Large intestine (tissue), 3 donors: ENCODE results near the gene SH3GL3. TPM values are rescaled to one million over a fixed set of nuclear protein-coding genes. Genes with fewer than 3 reads are reported as not detected.

Experiments used
- DNase-seq, 2 donors: peaks; one replicate each; pipeline versions ENCODE4 v3.0.0 to v3.0.0-alpha.2; 2013
- H3K27ac ChIP-seq: one replicate; pipeline ENCODE4 v1.5.1; 2013; ENCODE audit warnings: low read length
- H3K27me3 ChIP-seq: 2 replicates; pipeline ENCODE4 v1.6.1; 2013; ENCODE audit warnings: low read length; ENCODE audit not compliant: control insufficient read depth, insufficient read depth
- H3K36me3 ChIP-seq: 2 replicates; pipeline ENCODE4 v1.6.1; 2013; ENCODE audit warnings: low read length; ENCODE audit not compliant: control insufficient read depth, insufficient read depth
- H3K4me1 ChIP-seq: one replicate; pipeline ENCODE4 v1.6.1; 2013; ENCODE audit warnings: low read length; ENCODE audit not compliant: control insufficient read depth, insufficient read depth
- H3K4me3 ChIP-seq: one replicate; pipeline ENCODE4 v1.5.1; 2013; ENCODE audit warnings: low read length
- H3K9me3 ChIP-seq: one replicate; pipeline ENCODE4 v1.6.1; 2013; ENCODE audit warnings: mild to moderate bottlenecking, low read depth, low read length, moderate library complexity; ENCODE audit not compliant: control insufficient read depth
- WGBS: methylation state at CpG from one replicate; pipeline ENCODE4 v1.1.5; 2013; ENCODE audit warnings: low lambda C conversion rate; ENCODE audit not compliant: insufficient coverage; 5-methylcytosine and 5-hydroxymethylcytosine counted together
- polyA plus RNA-seq: library from polyadenylated mRNA; unstranded; fragments of 120-200 nt; gene quantifications from one replicate; pipeline ENCODE4 v1.2.1, GENCODE V29; 2013

Gene SH3GL3
- polyA plus RNA-seq, 1 donor: 4.7 TPM

DNA sequence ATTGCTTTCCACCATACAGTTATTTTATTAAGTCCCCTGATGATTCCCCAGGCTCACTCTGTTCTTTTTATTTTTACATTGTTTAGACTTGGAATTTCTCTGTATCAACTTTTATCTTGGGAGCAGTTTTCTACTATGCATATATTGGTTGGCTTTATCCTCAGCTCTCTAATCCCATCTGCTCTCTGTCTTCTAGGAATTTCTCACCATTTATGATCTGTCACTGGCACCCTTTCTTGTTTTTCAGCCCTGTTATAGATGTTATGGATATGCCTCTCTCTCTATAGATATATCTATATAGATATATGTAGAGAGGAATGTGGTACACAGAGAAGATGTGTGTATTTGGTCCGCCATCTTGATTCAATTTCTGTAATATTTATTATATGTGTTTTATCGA lies 90.5 kb downstream of the SH3GL3 start:
- WGBS: 83% methylated on average over 2 of the region's 2 CpGs
- H3K27ac ChIP-seq: no peak overlapping the region
- H3K4me1 ChIP-seq: no peaks in the 10 kb centered on the region
- no peaks in the 10 kb centered on the region for H3K36me3 ChIP-seq
- no peak overlapping the region for H3K4me3 ChIP-seq
- DNase-seq: no peak
- H3K9me3 ChIP-seq: no peaks in the 10 kb centered on the region
- H3K27me3 ChIP-seq: no peaks in the 10 kb centered on the region

DNA sequence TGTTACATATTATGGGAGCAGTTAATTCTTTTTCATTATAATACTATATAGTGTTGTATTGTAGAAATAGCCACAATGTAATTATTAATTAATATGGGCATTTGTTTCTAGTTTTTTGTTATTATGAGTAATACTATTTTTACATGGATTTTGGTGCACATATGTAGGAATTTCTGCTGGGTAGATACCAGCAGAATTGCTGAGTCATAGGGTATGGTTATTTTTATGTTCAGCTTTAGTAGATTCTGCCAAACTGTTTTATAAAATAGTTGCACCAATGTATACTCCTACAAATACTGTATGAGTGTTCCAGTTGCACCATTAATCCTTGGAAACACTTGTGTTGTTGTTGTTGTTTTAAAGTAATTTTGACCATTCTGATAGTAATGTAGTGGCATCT lies 91.5 kb downstream of the SH3GL3 start:
- no peak overlapping the region for H3K4me3 ChIP-seq
- DNase-seq: no peak
- H3K27me3 ChIP-seq: no peaks in the 10 kb centered on the region
- no peaks in the 10 kb centered on the region for H3K4me1 ChIP-seq
- no peaks in the 10 kb centered on the region for H3K9me3 ChIP-seq
- H3K27ac ChIP-seq: no peak overlapping the region
- H3K36me3 ChIP-seq: no peaks in the 10 kb centered on the region

GRCh38 chr15:83545804-83546511 lies 98.8 kb downstream of the SH3GL3 start:
- Histone ChIP-seq H3K9me3 (no peaks in the 10 kb centered on the region), H3K4me3 (no peak overlapping the region), H3K27me3 (no peaks in the 10 kb centered on the region), H3K36me3 (no peaks in the 10 kb centered on the region), H3K27ac (no peak overlapping the region), H3K4me1 (no peaks in the 10 kb centered on the region)
- DNase-seq: no peak
- WGBS: no CpG with 5 or more reads among the region's 1 CpG

DNA sequence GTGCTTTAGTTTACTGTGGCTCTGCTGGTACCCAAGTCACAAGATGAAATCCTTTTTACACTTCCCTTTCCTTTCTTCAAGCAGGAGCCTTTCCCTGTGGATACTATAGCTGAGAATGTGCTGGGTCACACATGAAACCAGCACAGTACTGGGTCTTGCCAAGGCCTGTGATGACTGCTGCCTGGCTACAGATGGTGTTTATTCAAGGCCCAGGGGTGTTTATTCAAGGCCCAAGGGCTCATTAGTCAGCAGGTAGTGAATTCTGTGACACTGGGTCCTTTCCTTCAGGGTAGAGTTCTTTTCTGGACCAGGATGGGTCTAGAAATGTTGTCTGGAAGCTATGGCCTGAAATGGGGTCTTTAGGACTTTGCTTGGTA lies 99.4 kb downstream of the SH3GL3 start:
- no peaks in the 10 kb centered on the region for H3K9me3 ChIP-seq

GRCh38 chr15:83547168-83547567 lies 100.0 kb downstream of the SH3GL3 start:
- Histone ChIP-seq H3K4me1 (no peaks in the 10 kb centered on the region), H3K27me3 (no peaks in the 10 kb centered on the region), H3K27ac (no peak overlapping the region), H3K9me3 (no peaks in the 10 kb centered on the region), H3K36me3 (no peaks in the 10 kb centered on the region), H3K4me3 (no peak overlapping the region)
- DNase-seq: no peak
- WGBS: no CpG with 5 or more reads among the region's 4 CpGs

More for the DNA sequence above, 99.4 kb downstream of the SH3GL3 start:
- Histone ChIP-seq H3K36me3 (no peaks in the 10 kb centered on the region), H3K27me3 (no peaks in the 10 kb centered on the region), H3K4me3 (no peak overlapping the region), H3K4me1 (no peaks in the 10 kb centered on the region), H3K27ac (no peak overlapping the region)
- no peak for DNase-seq

- H3K27me3 ChIP-seq: no peaks in the 10 kb centered on the region
- no peak for DNase-seq
- no CpG with 5 or more reads among the region's 1 CpG for WGBS
- H3K27ac ChIP-seq: no peak overlapping the region
- H3K4me3 ChIP-seq: no peak overlapping the region
- H3K9me3 ChIP-seq: no peaks in the 10 kb centered on the region
- H3K36me3 ChIP-seq: no peaks in the 10 kb centered on the region
- H3K4me1 ChIP-seq: no peaks in the 10 kb centered on the region
Observed at GRCh38 chr15:83549623-83550022, 102.5 kb downstream of the SH3GL3 start.

DNA sequence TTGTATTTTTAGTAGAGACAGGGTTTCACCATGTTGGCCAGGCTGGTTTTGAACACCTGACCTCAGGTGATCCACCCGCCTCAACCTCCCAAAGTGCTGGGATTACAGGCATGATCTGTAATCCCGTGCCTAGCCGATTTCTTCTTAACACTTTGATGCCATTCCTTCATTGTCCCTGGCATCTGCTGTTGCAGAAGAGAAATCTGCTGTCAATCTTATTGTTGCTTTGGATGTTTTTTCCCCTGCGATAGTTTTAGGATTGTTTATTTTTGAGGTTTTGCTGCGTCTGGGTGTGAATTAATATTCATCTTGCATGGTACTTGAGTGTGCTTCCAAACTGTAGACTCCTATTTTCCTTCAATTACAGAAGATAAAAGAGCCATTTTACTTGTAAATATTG lies 107.4 kb downstream of the SH3GL3 start:
- WGBS: 100% methylated on average over 1 of the region's 5 CpGs
- Histone ChIP-seq H3K4me3 (no peak overlapping the region), H3K27ac (no peak overlapping the region), H3K36me3 (no peaks in the 10 kb centered on the region), H3K9me3 (no peaks in the 10 kb centered on the region), H3K27me3 (no peaks in the 10 kb centered on the region), H3K4me1 (no peaks in the 10 kb centered on the region)
- no peak for DNase-seq

DNA sequence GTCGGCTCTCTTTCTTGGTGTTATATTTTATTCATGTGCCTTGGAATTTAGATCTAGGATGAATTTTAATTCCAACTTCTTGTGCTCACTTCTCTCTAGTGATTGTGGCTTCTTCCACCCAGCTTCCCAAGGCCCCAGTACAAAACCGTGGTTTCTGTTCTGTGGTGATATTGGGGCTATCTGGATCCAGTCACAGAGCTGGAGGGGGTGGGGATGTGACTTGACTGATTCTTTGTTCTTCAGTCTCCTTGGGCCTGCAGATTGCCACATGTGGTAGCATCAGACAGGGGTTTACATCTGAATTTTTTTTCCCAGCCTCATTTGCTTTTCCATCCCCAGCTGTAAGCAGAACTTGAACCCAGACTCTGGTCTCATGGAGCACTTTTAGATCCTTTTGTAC lies 108.2 kb downstream of the SH3GL3 start:
- Histone ChIP-seq H3K4me3 (no peak overlapping the region), H3K4me1 (no peaks in the 10 kb centered on the region)
- 100% methylated on average over 1 of the region's 2 CpGs for WGBS

GRCh38 chr15:83556068-83556467 lies 108.9 kb downstream of the SH3GL3 start:
- Histone ChIP-seq H3K27me3 (no peaks in the 10 kb centered on the region), H3K4me3 (no peak overlapping the region), H3K9me3 (no peaks in the 10 kb centered on the region), H3K27ac (no peak overlapping the region), H3K4me1 (no peaks in the 10 kb centered on the region), H3K36me3 (no peaks in the 10 kb centered on the region)
- 100% methylated on average over 1 of the region's 3 CpGs for WGBS
- DNase-seq: no peak

More for the DNA sequence above, 108.2 kb downstream of the SH3GL3 start:
- no peaks in the 10 kb centered on the region for H3K27me3 ChIP-seq
- H3K36me3 ChIP-seq: no peaks in the 10 kb centered on the region
- no peak for DNase-seq
- no peaks in the 10 kb centered on the region for H3K9me3 ChIP-seq
- H3K27ac ChIP-seq: no peak overlapping the region

- Histone ChIP-seq H3K27me3 (no peaks in the 10 kb centered on the region), H3K27ac (no peak overlapping the region), H3K4me1 (no peaks in the 10 kb centered on the region), H3K9me3 (no peaks in the 10 kb centered on the region), H3K36me3 (no peaks in the 10 kb centered on the region), H3K4me3 (no peak overlapping the region)
- no peak for DNase-seq
- no CpG with 5 or more reads among the region's 7 CpGs for WGBS
Observed at GRCh38 chr15:83556754-83557153, 109.6 kb downstream of the SH3GL3 start.

DNA sequence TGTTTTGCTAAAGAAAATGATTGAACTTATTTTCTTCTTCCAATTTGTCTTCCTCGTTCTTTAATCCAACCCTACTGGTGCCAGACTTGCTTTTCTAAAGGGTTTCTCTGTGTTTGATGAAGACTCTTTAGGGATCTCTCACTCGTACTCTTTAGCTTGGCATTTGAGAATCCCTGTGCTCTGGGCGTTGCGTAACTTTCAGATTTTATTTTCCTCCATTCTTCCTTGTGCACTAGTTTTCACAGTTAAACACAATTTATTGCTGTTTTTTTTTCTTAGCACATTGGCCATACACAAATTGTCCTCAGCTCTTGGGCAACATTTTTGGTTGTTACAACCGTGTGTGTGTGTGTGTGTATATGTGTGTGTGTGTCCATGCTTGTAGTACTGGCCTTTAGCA lies 111.0 kb downstream of the SH3GL3 start:
- Histone ChIP-seq H3K9me3 (no peaks in the 10 kb centered on the region), H3K27ac (no peak overlapping the region), H3K4me3 (no peak overlapping the region), H3K27me3 (no peaks in the 10 kb centered on the region), H3K4me1 (no peaks in the 10 kb centered on the region), H3K36me3 (no peaks in the 10 kb centered on the region)
- DNase-seq: no peak
- WGBS: 90% methylated on average over 4 of the region's 5 CpGs
